Measurements from ENCODE around the gene LOXL1. TPM values are rescaled to one million over a fixed set of nuclear protein-coding genes. Genes with fewer than 3 reads are reported as not detected.

Gene LOXL1
- polyA plus RNA-seq, 1 of the 3 experiments (the other 2 are of a cell fraction): 50.3 TPM

- Histone ChIP-seq H3K4me2 (no peak overlapping the region), H3F3A (replicated peaks; ENCODE audit: insufficient read depth) (peaks cover 4% of the 10 kb centered on the region), H3K27me3 (ENCODE audit: insufficient read depth) (no peaks in the 10 kb centered on the region), H3K4me3 (ENCODE audit: low read depth in 2 of 2, low read length in 1 of 2) (no peak overlapping the region), H3K79me2 (ENCODE audit: insufficient read depth) (no peaks in the 10 kb centered on the region), H3K4me1 (ENCODE audit: control insufficient read depth in 1 of 2, insufficient read depth in 2 of 2, low read depth in 1 of 2, low read length in 1 of 2) (peaks cover 19 to 28% of the 10 kb centered on the region in 2 experiments; a peak in 3 of 4 replicates), H3K36me3 (replicated peaks in 1 of 2; ENCODE audit: control insufficient read depth in 1 of 2, insufficient read depth in 2 of 2, low read length in 1 of 2) (no peaks in the 10 kb centered on the region), H3K27ac (ENCODE audit: low read depth in 2 of 2, low read length in 1 of 2) (no peak overlapping the region), H3K9me2 (no peaks in the 10 kb centered on the region), H4K20me1 (ENCODE audit: insufficient read depth) (no peaks in the 10 kb centered on the region), H3K9ac (no peak overlapping the region), H2AFZ (ENCODE audit: low read depth) (no peak overlapping the region), H3K9me3 (no peaks in the 10 kb centered on the region)
- ChIA-PET CTCF (interaction anchor here (0.9 to 13.4 kb wide), 3 partner anchors 10 to 34 kb away, joined by 4 to 148 read pairs (median 5); partner anchors contain the start of gene TBC1D21), POLR2A (no interaction called here)
- WGBS (ENCODE audit: low lambda C conversion rate): 86% methylated on average over 3 of the region's 7 CpGs
- DNase-seq: no peak
- TF ChIP-seq FOSL2 (IDR thresholded peaks at IDR 0.05; ENCODE audit: borderline replicate concordance, low read depth): no peak
- no peak for TF ChIP-seq ZBTB33 (IDR thresholded peaks at IDR 0.05; ENCODE audit: borderline replicate concordance, low read depth)
- TF ChIP-seq JUND (IDR thresholded peaks at IDR 0.05): no peak
- no peak for TF ChIP-seq USF2 (IDR thresholded peaks at IDR 0.05; ENCODE audit: borderline replicate concordance, low read depth, low read length)
- TF ChIP-seq EZH2phosphoT487 (IDR thresholded peaks at IDR 0.05; ENCODE audit: borderline replicate concordance, low read depth): no peak
- no peak for TF ChIP-seq TEAD4 (IDR thresholded peaks at IDR 0.05; ENCODE audit: borderline replicate concordance, insufficient read depth)
- TF ChIP-seq RFX5 (IDR thresholded peaks at IDR 0.05; ENCODE audit: low read length): no peak
- TF ChIP-seq CHD2 (IDR thresholded peaks at IDR 0.05; ENCODE audit: low read length, partially characterized antibody): no peak
- TF ChIP-seq FOXJ3 (CRISPR knock-in tag; IDR thresholded peaks at IDR 0.05): no peak
- no peak for TF ChIP-seq MXI1 (IDR thresholded peaks at IDR 0.05; ENCODE audit: low read depth, low read length)
- no peak for TF ChIP-seq REST (IDR thresholded peaks at IDR 0.05; ENCODE audit: low read depth, low read length)
- no peak for TF ChIP-seq USF1 (IDR thresholded peaks at IDR 0.05; ENCODE audit: borderline replicate concordance, low read depth)
- TF ChIP-seq SMC3 (IDR thresholded peaks at IDR 0.05; ENCODE audit: low read depth, low read length): no peak
- no peak for TF ChIP-seq PBX3 (IDR thresholded peaks at IDR 0.05)
- TF ChIP-seq NFIC (IDR thresholded peaks at IDR 0.05; ENCODE audit: borderline replicate concordance): no peak
- TF ChIP-seq EP300 (IDR thresholded peaks at IDR 0.05; ENCODE audit: borderline replicate concordance in 1 of 2, low read depth in 1 of 2, low read length in 1 of 2): no peak
- no peak for TF ChIP-seq TAF1 (IDR thresholded peaks at IDR 0.05; ENCODE audit: borderline replicate concordance, low read depth, low read length)
Measured at GRCh38 chr15:73901126-73901810, 25.0 kb upstream of the LOXL1 start.
